ENCODE measurements around the gene EBLN1.

DNA sequence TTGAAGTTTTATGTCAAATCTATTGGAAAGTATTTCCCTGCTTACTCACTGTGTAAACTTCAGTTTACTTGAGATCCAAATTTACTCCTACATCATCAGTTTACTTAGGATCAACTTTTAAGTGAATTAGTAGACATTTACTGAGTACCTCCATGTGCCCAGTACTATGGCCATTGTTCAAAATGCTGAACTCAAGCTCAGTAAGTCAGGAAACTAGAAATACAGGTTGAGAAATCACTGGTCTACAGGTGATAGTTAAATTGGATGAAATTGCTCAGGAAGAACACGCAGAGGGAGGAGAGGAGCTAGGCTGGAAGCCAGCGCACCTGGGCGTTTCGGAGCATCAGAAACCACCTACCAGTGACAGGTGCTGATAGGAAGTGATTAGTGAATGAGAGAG is 25.5 kb upstream of the EBLN1 start:
- TF ChIP-seq NR1H2 (CRISPR knock-in tag; IDR thresholded peaks at IDR 0.05) (no peak), JUN (CRISPR knock-in tag; IDR thresholded peaks at IDR 0.05) (no peak), GABPB1 (CRISPR knock-in tag; IDR thresholded peaks at IDR 0.05) (no peak)
- TF ChIP-seq, protein P1, sequence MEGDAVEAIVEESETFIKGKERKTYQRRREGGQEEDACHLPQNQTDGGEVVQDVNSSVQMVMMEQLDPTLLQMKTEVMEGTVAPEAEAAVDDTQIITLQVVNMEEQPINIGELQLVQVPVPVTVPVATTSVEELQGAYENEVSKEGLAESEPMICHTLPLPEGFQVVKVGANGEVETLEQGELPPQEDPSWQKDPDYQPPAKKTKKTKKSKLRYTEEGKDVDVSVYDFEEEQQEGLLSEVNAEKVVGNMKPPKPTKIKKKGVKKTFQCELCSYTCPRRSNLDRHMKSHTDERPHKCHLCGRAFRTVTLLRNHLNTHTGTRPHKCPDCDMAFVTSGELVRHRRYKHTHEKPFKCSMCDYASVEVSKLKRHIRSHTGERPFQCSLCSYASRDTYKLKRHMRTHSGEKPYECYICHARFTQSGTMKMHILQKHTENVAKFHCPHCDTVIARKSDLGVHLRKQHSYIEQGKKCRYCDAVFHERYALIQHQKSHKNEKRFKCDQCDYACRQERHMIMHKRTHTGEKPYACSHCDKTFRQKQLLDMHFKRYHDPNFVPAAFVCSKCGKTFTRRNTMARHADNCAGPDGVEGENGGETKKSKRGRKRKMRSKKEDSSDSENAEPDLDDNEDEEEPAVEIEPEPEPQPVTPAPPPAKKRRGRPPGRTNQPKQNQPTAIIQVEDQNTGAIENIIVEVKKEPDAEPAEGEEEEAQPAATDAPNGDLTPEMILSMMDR (IDR thresholded peaks at IDR 0.05), result no peak
- TF ChIP-seq, protein P2, sequence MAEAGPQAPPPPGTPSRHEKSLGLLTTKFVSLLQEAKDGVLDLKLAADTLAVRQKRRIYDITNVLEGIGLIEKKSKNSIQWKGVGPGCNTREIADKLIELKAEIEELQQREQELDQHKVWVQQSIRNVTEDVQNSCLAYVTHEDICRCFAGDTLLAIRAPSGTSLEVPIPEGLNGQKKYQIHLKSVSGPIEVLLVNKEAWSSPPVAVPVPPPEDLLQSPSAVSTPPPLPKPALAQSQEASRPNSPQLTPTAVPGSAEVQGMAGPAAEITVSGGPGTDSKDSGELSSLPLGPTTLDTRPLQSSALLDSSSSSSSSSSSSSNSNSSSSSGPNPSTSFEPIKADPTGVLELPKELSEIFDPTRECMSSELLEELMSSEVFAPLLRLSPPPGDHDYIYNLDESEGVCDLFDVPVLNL (CRISPR knock-in tag; IDR thresholded peaks at IDR 0.05; ENCODE audit: borderline replicate concordance, low read depth), result no peak
- TF ChIP-seq, protein P3, sequence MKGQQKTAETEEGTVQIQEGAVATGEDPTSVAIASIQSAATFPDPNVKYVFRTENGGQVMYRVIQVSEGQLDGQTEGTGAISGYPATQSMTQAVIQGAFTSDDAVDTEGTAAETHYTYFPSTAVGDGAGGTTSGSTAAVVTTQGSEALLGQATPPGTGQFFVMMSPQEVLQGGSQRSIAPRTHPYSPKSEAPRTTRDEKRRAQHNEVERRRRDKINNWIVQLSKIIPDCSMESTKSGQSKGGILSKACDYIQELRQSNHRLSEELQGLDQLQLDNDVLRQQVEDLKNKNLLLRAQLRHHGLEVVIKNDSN (CRISPR knock-in tag; IDR thresholded peaks at IDR 0.05), result no peak
- TF ChIP-seq, protein P4, sequence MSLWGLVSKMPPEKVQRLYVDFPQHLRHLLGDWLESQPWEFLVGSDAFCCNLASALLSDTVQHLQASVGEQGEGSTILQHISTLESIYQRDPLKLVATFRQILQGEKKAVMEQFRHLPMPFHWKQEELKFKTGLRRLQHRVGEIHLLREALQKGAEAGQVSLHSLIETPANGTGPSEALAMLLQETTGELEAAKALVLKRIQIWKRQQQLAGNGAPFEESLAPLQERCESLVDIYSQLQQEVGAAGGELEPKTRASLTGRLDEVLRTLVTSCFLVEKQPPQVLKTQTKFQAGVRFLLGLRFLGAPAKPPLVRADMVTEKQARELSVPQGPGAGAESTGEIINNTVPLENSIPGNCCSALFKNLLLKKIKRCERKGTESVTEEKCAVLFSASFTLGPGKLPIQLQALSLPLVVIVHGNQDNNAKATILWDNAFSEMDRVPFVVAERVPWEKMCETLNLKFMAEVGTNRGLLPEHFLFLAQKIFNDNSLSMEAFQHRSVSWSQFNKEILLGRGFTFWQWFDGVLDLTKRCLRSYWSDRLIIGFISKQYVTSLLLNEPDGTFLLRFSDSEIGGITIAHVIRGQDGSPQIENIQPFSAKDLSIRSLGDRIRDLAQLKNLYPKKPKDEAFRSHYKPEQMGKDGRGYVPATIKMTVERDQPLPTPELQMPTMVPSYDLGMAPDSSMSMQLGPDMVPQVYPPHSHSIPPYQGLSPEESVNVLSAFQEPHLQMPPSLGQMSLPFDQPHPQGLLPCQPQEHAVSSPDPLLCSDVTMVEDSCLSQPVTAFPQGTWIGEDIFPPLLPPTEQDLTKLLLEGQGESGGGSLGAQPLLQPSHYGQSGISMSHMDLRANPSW (CRISPR knock-in tag; conservative IDR thresholded peaks at IDR 0.05; ENCODE audit: low read depth), result no peak
